Measurements from ENCODE around the gene FBXO24. TPM values are rescaled to one million over a fixed set of nuclear protein-coding genes. Genes with fewer than 3 reads are reported as not detected.

FBXO24 gene
- total RNA-seq, 4 donors from 2014 or later = 0.15 to 4.3 (median 0.99) TPM

- TF ChIP-seq CTCF (IDR thresholded peaks at IDR 0.05) (no peak), POLR2A (IDR thresholded peaks at IDR 0.05) (no peak)
- intact Hi-C loops (cut with DNase I; ENCODE audit: low total_unique reads) = no loop called here
- no peak overlapping the region for H3K4me3 ChIP-seq (ENCODE audit: low read depth, poor library complexity, severe bottlenecking)
- no peak for DNase-seq (ENCODE audit: low spot score in 2 of 2)
- 81 to 90% methylated on average over 8 of the region's 8 CpGs for WGBS, 2 donors
Measured at GRCh38 chr7:100607111-100607510, 21.0 kb downstream of the FBXO24 start.

GRCh38 chr7:100609958-100610357 lies 23.8 kb downstream of the FBXO24 start:
- WGBS, 2 donors = 93 to 94% methylated on average over 5 of the region's 5 CpGs
- intact Hi-C loops (cut with DNase I; ENCODE audit: low total_unique reads) = no loop called here
- TF ChIP-seq CTCF (IDR thresholded peaks at IDR 0.05) (no peak), POLR2A (IDR thresholded peaks at IDR 0.05) (no peak)
- DNase-seq (ENCODE audit: low spot score in 2 of 2) = no peak
- no peak overlapping the region for H3K4me3 ChIP-seq (ENCODE audit: low read depth, poor library complexity, severe bottlenecking)

- H3K4me3 ChIP-seq (ENCODE audit: low read depth, poor library complexity, severe bottlenecking) = peak within 1 kb of the TSS; percentile 47
- WGBS, 2 donors = 0% methylated on average over 40 to 53 of the region's 61 CpGs
- intact Hi-C loops (cut with DNase I; ENCODE audit: low total_unique reads) = no loop called here
- DNase-seq (ENCODE audit: low spot score in 2 of 2) = peak; percentile 100
- no peak for TF ChIP-seq CTCF (IDR thresholded peaks at IDR 0.05)
- peak in 1 of 2 donors; percentile 64 for TF ChIP-seq POLR2A (IDR thresholded peaks at IDR 0.05)
Measured at GRCh38 chr7:100611983-100612729, 26.0 kb downstream of the FBXO24 start, which contains the start of gene MOSPD3. MOSPD3 (plus strand) TSS chr7:100612540; CDS start chr7:100612792, 252 bp downstream.

- intact Hi-C loops (cut with DNase I; ENCODE audit: low total_unique reads) = no loop called here
- no peak for DNase-seq (ENCODE audit: low spot score in 2 of 2)
- TF ChIP-seq POLR2A (IDR thresholded peaks at IDR 0.05) (no peak), CTCF (IDR thresholded peaks at IDR 0.05) (no peak)
- WGBS, 2 donors = 4 to 10% methylated on average over 13 to 24 of the region's 29 CpGs
- H3K4me3 ChIP-seq (ENCODE audit: low read depth, poor library complexity, severe bottlenecking) = peak overlapping the region; percentile 47
Measured at GRCh38 chr7:100612730-100613390, 26.7 kb downstream of the FBXO24 start.

- intact Hi-C loops (cut with DNase I; ENCODE audit: low total_unique reads) = no loop called here
- DNase-seq (ENCODE audit: low spot score in 2 of 2) = no peak
- no peak for TF ChIP-seq CTCF (IDR thresholded peaks at IDR 0.05)
- no peak for TF ChIP-seq POLR2A (IDR thresholded peaks at IDR 0.05)
- H3K4me3 ChIP-seq (ENCODE audit: low read depth, poor library complexity, severe bottlenecking) = no peak overlapping the region
- WGBS, 2 donors = 89 to 91% methylated on average over 13 of the region's 13 CpGs
Measured at GRCh38 chr7:100613412-100614175, 27.5 kb downstream of the FBXO24 start.

All from lower leg skin (tissue), 4 donors.